Testis (tissue), 3 donors: ENCODE measurements around the gene TNFSF8. TPM values are rescaled to one million over a fixed set of nuclear protein-coding genes. Genes with fewer than 3 reads are reported as not detected.

Experiments
- DNase-seq: peaks from one replicate; pipeline ENCODE4 v3.0.0-alpha.2; 2019
- H3K27ac ChIP-seq, 2 donors: fragments of 200-600 bp; sonication (generic); one replicate each; pipeline ENCODE4 v1.5.1; 2019
- H3K27me3 ChIP-seq: fragments of 200-600 bp; sonication (generic); one replicate; pipeline ENCODE4 v1.5.1; 2019
- H3K36me3 ChIP-seq: fragments of 200-600 bp; sonication (generic); one replicate; pipeline ENCODE4 v1.5.1; 2017; ENCODE audit warnings: low read depth; ENCODE audit errors: missing control alignments
- H3K4me1 ChIP-seq: fragments of 200-600 bp; sonication (generic); one replicate; pipeline ENCODE4 v1.5.1; 2019
- H3K4me3 ChIP-seq, 2 donors: fragments of 200-600 bp; sonication (generic); one replicate each; pipeline ENCODE4 v1.5.1; 2017 to 2019
- H3K9me3 ChIP-seq: fragments of 200-600 bp; sonication (generic); one replicate; pipeline ENCODE4 v1.5.1; 2017
- CTCF ChIP-seq, 3 experiments: fragments of 450-650 bp in 2 of 3; fragments of 200-600 bp in 1 of 3; sonication (generic) in 1 of 3; IDR thresholded peaks; one replicate each; pipeline ENCODE4 v1.5.1; 2016 to 2019; ENCODE audit warnings: antibody characterized with exemption in 3 of 3, mild to moderate bottlenecking in 2 of 3, moderate library complexity in 1 of 3
- POLR2A ChIP-seq: fragments of 450-650 bp; IDR thresholded peaks from one replicate; pipeline ENCODE4 v1.6.1; 2017; ENCODE audit warnings: antibody characterized with exemption, mild to moderate bottlenecking, moderate library complexity
- WGBS, 2 donors: methylation state at CpG; one replicate each; pipeline ENCODE4 v1.1.5; 2018; 5-methylcytosine and 5-hydroxymethylcytosine counted together
- intact Hi-C: fragments of 100-400 bp; cut with DNase I; formaldehyde crosslinking; loops from one replicate; pipeline ENCODE4 v1.15.1; 2023; ENCODE audit warnings: low total_unique reads
- polyA plus RNA-seq: library from polyadenylated mRNA; stranded (reverse); fragments of 350-450 nt; fragmentation: Illumina TruSeq; extraction: RNeasy Lipid Tissue Mini Kit (QIAGEN cat#74804); gene quantifications from one replicate; pipeline ENCODE4 v1.2.3, GENCODE V29; 2014; ENCODE audit warnings: low read depth, low replicate concordance; ENCODE audit not compliant: insufficient read depth
- total RNA-seq, 2 donors: library from RNA; depleted of rRNA; stranded (reverse); fragments of >200 nt; gene quantifications; one replicate each; pipeline ENCODE4 v1.2.3, GENCODE V29; 2016

Gene TNFSF8
- total and polyA plus RNA-seq, 3 donors from 2014 or later = 0.63 to 1.3 (median 1.1) TPM

GRCh38 chr9:114899995-114900394, 30.4 kb downstream of the TNFSF8 start:
- H3K4me1 ChIP-seq = no peaks in the 10 kb centered on the region
- H3K4me3 ChIP-seq = no peak overlapping the region
- no peak for TF ChIP-seq CTCF (IDR thresholded peaks at IDR 0.05)
- TF ChIP-seq POLR2A = no peak
- H3K9me3 ChIP-seq = no peaks in the 10 kb centered on the region
- H3K36me3 ChIP-seq = no peaks in the 10 kb centered on the region
- intact Hi-C loops = no loop called here
- H3K27ac ChIP-seq = no peak overlapping the region
- DNase-seq = no peak
- no peaks in the 10 kb centered on the region for H3K27me3 ChIP-seq

- WGBS, 2 donors = 92 to 96% methylated on average over 2 of the region's 2 CpGs
- no peaks in the 10 kb centered on the region for H3K27me3 ChIP-seq
- TF ChIP-seq POLR2A (no peak), CTCF (IDR thresholded peaks at IDR 0.05) (no peak)
- H3K4me1 ChIP-seq = no peaks in the 10 kb centered on the region
- DNase-seq = no peak
- no peak overlapping the region for H3K4me3 ChIP-seq
- intact Hi-C loops = no loop called here
- no peak overlapping the region for H3K27ac ChIP-seq
- H3K9me3 ChIP-seq = no peaks in the 10 kb centered on the region
- H3K36me3 ChIP-seq = no peaks in the 10 kb centered on the region
Observed at GRCh38 chr9:114899461-114899860, 30.9 kb downstream of the TNFSF8 start.

- Histone ChIP-seq H3K4me3 (no peak overlapping the region), H3K9me3 (no peaks in the 10 kb centered on the region), H3K4me1 (no peaks in the 10 kb centered on the region), H3K27me3 (no peaks in the 10 kb centered on the region), H3K36me3 (no peaks in the 10 kb centered on the region), H3K27ac (no peak overlapping the region)
- DNase-seq = peak; percentile 27
- TF ChIP-seq POLR2A (no peak), CTCF (IDR thresholded peaks at IDR 0.05) (no peak)
- intact Hi-C loops = no loop called here
- WGBS, 2 donors = 69 to 78% methylated on average over 9 of the region's 9 CpGs
Observed at GRCh38 chr9:114898741-114899140, 31.6 kb downstream of the TNFSF8 start.

- TF ChIP-seq CTCF (IDR thresholded peaks at IDR 0.05) (no peak), POLR2A (no peak)
- Histone ChIP-seq H3K4me1 (no peaks in the 10 kb centered on the region), H3K9me3 (no peaks in the 10 kb centered on the region), H3K36me3 (no peaks in the 10 kb centered on the region), H3K27me3 (no peaks in the 10 kb centered on the region), H3K4me3 (no peak overlapping the region), H3K27ac (no peak overlapping the region)
- no peak for DNase-seq
- intact Hi-C loops = no loop called here
- WGBS, 2 donors = 79 to 82% methylated on average over 3 of the region's 3 CpGs
Observed at GRCh38 chr9:114897196-114897595, 33.2 kb downstream of the TNFSF8 start.

GRCh38 chr9:114896344-114896743, 34.0 kb downstream of the TNFSF8 start:
- DNase-seq = no peak
- intact Hi-C loops = no loop called here
- no peak overlapping the region for H3K27ac ChIP-seq
- H3K9me3 ChIP-seq = no peaks in the 10 kb centered on the region
- H3K27me3 ChIP-seq = no peaks in the 10 kb centered on the region
- TF ChIP-seq POLR2A (no peak), CTCF (IDR thresholded peaks at IDR 0.05) (no peak)
- no peaks in the 10 kb centered on the region for H3K4me1 ChIP-seq
- no peak overlapping the region for H3K4me3 ChIP-seq
- H3K36me3 ChIP-seq = no peaks in the 10 kb centered on the region
